Stimulated activated CD8-positive, alpha-beta memory T cell treated with anti-CD3 and anti-CD28 coated beads, Interleukin-15, amount 100 ng/mL, for 48 hours (primary cell): ENCODE results near the gene KLHDC4.
"Not testable (repeated sequence)": the region's sequence is repeated elsewhere in the genome, so short reads cannot be mapped to it uniquely, and the experiment has no call there.

ENCODE experiments used
- DNase-seq, 2 donors: peaks; one replicate each; pipeline ENCODE4 v3.0.0-alpha.2; 2020; ENCODE audit warnings: low read depth in 2 of 2

KLHDC4 gene

DNA sequence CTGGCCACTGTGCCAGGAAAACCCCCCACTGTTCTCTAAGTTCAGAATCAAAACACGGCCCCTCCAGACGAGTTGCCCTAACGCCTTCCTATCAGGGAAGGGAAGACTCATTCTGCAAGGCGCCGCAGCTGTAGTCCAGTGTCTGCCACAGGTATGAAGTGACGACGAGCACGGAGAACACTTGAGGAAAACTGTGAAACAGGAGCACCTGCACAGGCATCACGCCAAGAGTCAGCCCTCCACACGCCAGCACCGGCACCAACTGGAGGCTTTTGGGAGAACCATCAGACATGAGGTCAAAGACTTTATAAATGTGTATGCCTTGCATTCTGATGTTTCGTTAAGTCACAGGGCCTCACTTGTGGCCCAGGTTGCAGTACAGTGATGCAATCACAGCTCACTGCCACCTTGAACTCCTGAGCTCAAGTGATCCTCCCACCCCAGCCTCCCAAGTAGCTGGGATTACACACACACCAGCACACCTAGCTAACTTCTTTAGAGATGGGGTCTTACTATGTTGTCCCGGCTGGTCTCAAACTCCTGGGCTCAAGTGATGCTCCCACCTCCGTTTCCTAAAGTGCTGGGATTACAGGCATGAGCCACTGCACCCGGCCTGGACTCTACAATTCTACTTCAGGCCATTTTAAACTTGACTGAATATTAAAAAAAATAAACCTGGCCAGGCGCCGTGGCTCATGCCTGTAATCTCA, 22.9 kb downstream of the KLHDC4 start:
- DNase-seq, result no peak

DNA sequence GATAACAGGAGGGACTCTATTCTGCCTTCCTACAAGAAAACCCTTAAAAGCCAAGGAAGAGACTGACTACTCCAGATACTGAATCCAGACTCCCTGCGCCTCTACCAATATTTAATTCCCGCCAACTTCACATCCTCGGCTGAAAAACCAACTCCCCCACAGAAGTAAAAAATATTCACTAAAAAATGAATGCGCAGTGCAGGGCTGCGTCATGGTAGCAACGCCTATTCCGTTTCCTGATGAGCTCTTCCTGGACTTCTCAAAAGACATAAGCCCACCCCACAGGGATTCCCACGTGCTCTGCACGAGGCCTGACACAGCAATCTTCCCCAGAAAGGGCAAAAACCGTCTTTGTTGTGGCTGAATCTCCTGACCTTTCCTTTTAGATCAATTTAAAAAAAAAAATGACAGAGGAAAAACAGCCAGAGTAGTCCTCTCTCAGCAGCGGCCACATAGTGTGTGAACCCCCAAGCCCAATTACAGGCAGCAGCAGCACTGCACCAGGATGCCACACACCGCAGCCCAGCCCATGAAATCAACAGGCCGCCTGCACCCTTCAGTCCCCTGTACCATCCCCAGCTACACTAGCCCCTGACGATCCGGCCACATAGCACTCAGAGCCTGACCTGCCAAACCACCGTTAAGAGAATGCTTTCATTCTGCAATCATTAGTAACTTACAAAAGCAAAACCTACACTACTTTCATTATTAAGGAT, 23.9 kb downstream of the KLHDC4 start:
- no peak for DNase-seq

DNA sequence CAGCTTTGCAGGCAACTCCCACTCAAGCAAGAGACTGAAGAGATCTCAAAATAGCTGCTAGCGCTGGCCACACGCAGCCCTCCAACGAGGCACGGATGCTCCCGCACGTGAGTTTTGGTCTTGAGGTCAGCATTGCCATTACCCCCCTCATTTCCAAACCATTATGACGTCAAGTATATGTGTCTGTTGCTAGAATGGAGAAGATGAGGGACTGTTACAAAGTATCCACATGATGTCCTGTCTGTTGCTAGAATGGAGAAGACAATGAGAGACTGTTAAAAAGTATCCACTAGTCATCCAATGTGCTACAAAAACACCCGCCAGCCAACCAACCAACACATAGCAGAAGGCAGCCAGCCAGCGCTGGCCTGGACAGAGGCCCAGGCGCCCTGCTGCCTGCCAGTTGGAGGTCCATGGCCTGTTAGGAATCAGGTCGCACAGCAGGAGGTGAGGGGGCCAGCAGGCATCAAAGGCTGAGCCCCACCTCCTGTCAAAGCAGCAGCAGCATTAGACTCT, 24.8 kb downstream of the KLHDC4 start:
- no peak for DNase-seq

DNA sequence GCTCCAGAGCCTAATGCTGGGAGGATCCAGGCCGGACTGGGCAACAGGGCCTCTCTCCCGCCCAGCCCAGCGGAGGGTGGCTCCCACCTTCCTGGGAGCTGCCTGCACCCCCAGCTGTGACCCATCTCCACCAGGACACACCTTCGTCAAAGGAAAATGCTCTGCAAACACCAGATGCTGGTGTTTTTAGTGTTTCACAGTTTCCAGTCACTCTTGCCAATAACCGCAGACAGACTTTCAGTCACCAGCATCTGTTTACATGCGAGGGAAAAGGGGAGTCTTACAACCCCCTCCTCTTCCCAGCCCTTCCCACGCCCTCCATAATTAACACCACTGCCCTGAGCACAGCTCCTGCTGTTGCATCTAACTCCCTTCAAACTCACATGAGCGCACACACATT, 25.3 kb downstream of the KLHDC4 start:
- DNase-seq, result no peak

DNA sequence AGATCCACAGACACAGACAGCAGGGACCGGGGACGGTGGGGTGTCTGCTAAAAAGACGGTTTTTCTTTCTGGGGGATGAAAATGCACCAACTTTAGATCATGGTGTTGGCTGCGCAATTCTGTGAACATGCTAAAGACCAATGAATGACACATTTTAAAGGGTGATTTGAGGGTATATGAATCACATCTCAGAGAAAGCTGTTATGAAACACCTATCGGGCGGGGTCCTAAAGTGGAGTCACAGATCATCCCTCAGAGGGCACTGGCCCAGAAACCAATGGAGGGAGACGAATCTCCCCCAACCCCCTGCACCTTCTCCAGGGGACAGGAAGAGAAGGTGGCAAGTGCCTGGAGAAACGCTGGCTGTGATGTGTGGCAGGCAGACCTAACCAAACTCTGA, 26.0 kb downstream of the KLHDC4 start:
- DNase-seq, result no peak

DNA sequence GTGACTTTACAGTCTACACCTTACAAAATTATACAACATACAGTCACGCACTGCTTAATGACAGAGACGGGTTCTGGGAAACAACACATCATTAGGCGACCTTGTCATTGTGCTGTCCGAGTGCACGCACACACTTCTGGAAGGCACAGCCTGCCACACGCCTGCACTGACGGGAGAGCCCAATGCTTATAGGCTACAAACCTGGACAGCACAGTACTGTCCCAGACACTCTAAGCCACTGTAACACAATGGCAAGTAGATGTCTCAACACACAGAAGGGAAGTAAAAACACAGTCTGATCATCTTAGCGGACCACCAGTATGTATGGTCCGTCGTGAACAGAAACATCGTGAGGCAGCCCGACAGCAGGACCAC, 29.8 kb downstream of the KLHDC4 start:
- DNase-seq, result no peak

DNA sequence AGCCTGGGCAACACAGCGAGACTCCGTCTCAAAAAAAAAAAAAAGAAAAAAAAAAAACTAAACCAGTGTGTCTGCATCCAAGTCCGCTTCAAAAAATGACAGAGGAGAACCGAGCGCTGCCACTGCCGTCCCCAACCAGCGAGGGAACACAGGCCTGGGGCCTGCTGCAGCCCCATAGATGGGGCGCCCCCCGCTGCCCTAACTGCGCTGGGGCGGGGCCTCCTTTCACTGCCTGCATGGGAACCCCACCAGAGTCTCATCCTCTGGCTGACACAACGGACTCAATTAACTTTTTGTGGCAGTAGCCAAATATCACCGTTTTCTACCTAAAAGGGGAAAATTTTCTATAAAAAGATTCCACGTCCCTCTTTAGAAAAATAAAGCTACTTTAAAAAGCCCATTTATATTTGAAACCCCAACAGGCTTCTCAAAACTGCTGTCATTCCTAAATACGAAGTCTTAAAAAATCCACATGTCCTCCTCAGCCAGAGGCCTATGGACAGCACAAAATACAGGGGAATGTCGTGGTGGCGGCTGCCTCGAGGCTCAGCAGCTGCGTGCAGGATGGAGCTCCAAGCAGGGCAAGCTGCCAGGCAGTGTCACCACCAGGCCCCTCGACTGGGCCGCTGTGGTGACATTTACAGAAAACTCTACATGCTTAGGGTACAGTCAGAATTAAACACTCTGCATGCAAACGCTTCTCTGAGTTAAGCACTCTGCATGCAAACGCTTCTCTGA, 30.3 kb downstream of the KLHDC4 start:
- DNase-seq, result no peak

DNA sequence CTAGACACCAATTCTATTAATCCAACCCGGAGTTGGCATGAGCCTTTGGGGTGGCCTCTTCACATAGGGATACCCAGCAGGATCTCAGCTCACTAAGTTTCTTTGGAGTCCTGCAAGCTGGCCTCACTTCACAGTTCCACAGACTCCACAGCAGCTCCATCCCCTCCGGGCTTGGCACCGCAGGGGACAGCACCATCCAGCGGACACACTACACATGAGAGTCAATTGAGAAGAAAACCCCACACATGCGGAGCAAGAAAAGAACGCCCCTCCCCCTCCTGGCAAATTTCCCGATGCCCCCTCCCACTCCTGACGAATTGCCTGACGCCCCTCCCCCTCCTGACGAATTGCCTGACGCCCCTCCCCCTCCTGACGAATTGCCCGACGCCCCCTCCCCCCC, 31.1 kb downstream of the KLHDC4 start:
- no peak for DNase-seq

DNA sequence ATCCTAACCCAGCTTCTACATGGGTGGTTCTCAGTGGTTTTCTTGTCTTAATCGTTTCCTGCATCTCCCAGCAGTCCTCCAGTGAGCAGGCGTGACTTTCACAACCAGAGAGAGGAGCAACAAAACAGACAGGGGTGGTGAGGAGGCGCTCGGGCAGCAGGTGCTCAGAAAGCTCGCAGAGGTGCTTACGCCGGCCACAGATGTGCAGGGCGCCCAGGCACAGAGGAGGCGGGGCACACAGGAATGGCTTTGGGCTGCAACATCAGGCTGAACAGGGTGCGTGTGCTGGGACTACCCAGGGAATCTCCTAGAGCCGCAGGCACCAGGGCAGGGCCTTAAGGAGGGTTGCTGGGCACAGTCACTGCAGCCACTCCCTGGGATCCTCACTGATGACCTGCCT, 32.6 kb downstream of the KLHDC4 start:
- no peak for DNase-seq

DNA sequence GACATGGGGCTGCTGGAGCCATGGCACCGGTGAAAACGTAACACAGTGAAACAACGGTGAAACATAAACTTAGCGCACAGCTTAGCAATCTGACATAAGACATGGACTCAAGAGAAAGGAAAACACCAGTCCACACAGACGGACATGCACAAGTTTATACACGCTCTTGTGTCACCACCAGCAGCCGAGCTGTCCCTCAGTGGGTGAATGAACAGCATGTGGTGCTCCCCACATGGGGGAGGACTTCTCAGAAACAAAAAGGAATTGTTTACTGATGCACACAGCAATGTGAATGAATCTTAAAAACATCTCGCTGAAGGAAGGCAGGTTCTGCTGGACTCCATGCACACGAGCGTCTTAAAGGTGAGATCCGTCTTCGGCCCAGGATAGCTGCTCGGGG, 34.2 kb downstream of the KLHDC4 start:
- no peak for DNase-seq

DNA sequence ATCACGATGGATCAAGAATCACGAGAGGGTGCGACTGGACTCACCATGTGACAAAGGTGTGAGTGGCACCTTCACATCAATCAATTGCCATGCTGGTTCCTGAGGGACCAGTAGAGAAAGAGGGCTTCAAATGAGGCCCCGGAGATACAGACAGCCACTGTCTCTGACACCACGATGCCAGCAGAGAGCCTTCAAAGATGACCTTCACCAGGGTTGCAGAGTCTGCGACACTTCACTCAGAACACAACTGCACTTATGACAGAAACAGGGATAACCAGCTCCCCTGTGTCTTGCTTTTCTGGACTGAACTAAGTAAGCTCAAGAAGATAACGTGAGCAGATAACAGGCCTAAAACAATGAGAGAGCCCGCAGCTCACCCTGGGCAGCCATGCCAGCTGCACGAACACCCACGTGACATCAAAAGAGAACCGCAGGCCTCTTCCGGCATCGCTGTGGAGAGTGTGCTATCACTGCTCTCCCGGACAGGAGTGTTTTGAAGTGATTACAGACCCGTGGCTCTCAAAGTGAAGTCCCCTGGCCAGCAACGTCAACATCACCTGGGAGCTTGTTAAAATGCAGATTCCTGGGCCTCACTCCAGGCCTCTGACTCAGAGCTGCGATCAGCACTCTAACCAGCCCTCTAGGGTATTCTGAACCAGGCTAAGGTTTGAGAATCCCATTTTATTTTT, 36.4 kb downstream of the KLHDC4 start:
- no peak for DNase-seq

DNA sequence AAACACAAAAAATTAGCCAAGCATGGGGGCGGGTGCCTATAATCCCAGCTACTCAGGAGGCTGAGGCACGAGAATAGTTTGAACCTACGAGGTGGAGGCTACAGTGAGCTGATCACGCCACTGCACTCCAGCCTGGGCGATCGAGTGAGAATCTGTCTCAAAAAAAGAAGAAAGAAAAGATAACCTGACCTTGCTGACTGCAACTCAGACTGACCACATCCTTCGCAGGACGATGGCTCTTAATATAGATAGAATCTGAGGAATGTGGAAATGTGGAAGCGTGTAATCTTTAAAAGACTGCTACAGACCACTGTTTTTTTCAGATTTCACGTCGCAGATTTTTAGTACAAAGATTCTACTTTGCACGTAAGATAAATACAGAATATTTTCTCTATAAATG, 37.8 kb downstream of the KLHDC4 start:
- DNase-seq, result no peak

DNA sequence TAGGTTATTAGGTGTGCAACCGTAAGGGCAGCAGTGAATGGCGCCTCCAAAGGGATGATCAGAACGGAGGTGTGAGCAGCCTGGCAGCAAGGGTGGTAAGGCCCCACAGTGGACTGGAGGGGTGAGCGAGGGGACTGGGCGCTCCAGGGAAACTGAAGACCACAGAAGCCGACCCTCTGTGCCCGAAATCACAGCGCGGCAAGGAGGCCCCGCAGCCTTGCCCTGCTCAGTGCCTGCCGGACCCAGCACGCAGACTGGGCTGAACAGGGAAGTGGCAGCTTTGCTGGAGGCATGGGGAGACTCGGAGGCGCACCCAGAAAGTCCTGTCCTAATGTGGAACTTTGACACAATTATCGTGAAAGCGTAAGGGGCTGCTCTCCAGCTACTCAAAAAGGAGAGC, 38.4 kb downstream of the KLHDC4 start:
- no peak for DNase-seq

DNA sequence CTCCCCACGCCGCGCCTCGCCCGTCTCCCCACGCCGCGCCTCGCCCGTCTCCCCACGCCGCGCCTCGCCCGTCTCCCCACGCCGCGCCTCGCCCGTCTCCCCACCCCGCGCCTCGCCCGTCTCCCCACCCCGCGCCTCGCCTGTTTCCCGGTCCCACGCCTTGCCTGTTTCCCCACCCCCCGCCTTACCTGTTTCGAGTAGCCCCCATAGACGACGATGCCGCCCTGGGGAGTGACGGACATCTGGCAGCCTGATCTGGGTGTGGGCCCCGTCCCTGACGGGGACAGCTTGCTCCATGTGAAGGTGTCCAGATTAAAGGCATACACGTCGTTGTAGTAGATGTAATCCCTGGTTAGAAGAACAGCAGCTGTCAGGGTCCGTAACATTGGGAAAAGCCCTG, 39.2 kb downstream of the KLHDC4 start:
- DNase-seq, result not testable (repeated sequence)

DNA sequence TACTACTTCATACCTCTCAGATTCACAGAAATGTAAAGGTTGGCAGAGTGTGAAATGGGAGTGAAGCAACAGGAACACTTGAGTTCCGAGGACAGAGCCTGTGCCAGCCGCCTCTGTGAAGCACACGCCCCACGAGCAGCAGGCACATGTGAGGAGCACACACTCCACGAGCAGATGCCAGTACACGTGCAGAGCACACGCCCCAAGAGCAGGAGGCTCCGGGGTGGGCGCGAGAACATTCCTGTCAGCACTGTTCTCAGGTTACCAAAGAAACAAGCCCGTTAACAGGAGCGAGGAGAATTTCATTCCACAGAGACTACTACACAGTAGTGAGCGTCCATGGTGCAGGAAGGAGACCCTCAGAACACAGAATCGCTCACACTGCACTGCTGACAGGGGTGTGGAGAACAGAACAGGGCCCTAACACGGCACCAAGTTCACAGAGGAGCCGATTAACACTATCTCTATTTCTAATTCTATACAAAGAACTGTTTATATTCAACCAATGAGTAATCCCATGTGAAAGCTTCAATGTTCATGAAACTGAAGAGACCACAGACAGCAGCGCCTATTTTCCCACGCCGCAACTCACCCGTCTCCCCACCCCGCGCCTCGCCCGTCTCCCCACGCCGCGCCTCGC, 40.1 kb downstream of the KLHDC4 start:
- DNase-seq, result no peak

DNA sequence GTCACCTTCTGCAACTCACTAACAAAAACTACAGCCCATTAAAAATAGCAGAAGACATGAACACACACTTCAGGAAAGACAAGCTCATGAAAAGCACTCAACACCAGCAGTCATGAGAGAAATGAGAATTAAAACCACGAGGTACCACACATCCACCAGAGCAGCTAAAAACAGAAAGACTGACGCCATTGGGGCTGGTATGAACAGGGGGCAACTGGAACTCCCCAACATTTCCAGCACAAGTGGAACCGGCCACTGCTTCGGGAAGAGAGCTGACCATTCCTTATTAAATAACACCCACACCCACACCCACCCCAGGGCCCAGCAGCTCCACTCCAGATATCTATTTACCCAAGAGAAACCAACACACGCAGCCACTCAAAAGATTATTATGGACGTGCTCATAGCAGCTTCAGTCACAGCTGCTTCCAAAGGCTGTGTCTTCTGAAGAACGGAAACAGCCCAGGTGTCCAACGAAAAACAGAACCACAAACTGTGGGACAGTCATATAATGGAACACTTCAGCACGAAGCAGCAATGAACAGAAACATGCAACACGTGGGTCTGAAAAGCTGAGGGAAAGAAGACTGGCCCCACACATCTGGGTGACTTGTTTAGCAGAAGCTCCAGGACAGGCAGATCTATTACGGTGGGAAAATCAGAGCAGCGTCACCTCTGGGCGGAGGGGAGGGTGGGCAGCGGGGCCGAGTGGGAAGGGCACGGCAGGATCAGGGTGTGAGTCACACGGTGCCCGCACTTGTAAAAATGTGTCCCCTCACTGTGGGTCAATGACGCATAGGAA, 41.1 kb downstream of the KLHDC4 start:
- DNase-seq, result peak in 1 of 2 donors; percentile 17

DNA sequence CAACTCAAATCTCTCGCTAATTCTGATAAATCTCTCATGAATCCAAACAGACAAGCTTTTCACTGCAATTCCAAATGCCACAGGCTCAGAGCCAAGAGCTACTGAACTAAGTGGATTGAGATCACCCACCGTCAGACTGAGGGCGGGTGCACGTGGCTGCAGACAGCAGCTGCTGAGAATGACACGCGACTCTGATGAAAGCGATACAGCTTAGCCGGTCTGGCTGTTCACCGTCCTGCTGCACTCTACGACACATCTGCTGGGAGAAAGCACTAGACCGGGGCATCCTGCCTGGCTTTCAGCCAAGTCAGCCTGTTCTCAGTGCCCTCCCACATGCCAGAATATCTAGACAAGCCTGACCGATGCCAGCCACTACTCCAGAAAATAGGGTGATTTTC, 42.6 kb downstream of the KLHDC4 start:
- no peak for DNase-seq

DNA sequence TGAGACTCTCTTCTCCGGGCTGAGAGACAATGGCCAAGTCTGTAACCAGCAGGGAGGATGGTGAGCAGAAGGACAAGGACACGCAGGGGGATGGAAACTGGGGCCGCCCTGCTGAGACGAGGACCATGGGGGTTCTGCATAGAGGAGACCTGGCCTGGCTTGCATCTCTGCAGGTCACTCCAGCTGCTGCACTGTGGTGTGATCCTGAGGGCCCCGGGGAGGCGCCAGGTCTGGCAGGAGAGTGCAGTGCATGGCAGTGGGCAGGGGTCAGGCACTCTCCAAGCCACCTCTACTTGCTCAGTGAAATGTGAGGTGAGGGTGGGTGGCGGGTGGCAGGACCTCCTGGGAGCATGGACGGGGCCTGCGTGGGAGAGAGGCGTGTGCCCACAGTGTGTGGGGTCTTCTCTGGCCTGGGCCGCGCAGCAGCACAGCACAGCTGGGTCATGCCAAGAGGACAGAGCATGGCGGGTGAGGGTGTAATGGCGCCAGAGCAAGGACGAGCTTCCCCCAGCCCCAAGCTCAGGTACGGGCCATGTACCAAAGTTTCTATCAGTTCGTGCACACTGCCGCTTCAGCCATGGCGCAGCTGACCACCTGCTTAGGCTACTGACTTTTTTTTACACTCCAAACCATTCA, 43.1 kb downstream of the KLHDC4 start:
- no peak for DNase-seq

DNA sequence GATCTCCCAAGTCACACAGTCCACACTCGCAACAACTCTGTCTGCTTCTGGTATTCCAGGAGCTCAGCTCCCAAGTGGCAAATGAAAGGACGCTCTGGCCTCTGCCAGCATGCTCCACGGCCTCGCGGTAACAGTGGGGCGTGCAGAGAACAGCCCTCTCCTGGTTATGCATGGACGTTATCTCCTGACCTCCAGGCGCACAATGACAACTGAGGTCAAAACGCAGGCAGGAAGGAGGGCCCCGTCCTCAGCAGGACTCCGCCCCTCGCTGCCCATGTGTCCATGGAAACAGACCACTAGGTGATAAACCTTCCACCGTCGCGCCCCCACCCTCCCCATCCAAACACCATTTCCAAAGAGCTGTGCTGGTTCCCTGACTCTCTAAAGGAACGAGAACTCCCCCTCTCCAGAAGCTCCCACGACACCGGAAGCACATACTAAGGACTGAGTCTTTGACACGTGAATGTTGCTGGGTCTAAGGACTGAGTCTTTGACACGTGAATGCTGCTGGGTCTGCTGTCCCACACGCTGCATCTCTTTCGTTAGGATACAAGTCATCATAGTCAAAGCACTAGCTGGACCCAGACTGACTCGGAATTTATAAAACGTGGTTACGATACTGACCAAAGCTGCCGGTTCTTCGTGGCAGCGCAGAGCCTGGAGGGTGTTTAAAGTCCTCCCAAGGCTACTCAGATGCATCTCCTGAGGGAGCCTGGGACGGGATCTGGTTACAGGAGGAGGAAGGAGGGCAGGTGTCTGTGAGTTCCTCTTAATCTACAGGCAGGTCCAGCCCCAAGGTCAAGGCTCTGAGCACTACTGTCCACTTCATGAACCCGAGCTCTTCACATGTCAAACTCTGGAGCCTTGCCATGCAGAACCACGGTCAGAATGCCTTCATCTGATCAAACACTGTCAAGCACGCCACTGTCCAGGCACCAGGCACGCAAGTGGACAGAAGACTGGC, 43.9 kb downstream of the KLHDC4 start:
- DNase-seq, result no peak
